Activated B cell treated with CpG ODN at 0.5 μM for 24 hours (primary cell): ENCODE data around the gene DNASE1L2. TPM values are rescaled to one million over a fixed set of nuclear protein-coding genes. Genes with fewer than 3 reads are reported as not detected.

ENCODE experiments used
- ATAC-seq: fragments of 200-7000 bp; cut with Tn5 transposase; one replicate; pipeline ENCODE4 v1.10.0; 2021; ENCODE audit warnings: low read depth, mild to moderate bottlenecking, moderate library complexity
- CTCF ChIA-PET: fragments of 350-600 bp; sonication (Branson Sonifier 250); formaldehyde crosslinking; loops from one replicate; lab custom pipeline; 2021; ENCODE audit warnings: antibody characterized with exemption; lab: Charles Lee
- POLR2A ChIA-PET: fragments of 350-600 bp; sonication (Branson Sonifier 250); formaldehyde crosslinking; loops from one replicate; lab custom pipeline; 2021; ENCODE audit warnings: antibody characterized with exemption; lab: Charles Lee
- DNase-seq: peaks from one replicate; pipeline ENCODE4 v3.0.0; 2022
- H3K27ac Mint-ChIP-seq: one replicate; pipeline ENCODE4 v1.8.0; 2020; ENCODE audit warnings: mixed read lengths
- H3K27me3 Mint-ChIP-seq: one replicate; pipeline ENCODE4 v1.8.0; 2021; ENCODE audit warnings: mixed read lengths
- H3K36me3 Mint-ChIP-seq: one replicate; pipeline ENCODE4 v1.8.0; 2021; ENCODE audit warnings: low read depth, mixed read lengths
- H3K4me1 Mint-ChIP-seq: one replicate; pipeline ENCODE4 v1.8.0; 2021; ENCODE audit warnings: mixed read lengths
- H3K4me3 Mint-ChIP-seq: one replicate; pipeline ENCODE4 v1.8.0; 2020; ENCODE audit warnings: mild to moderate bottlenecking, mixed read lengths
- H3K9me3 Mint-ChIP-seq: one replicate; pipeline ENCODE4 v1.8.0; 2020; ENCODE audit warnings: mixed read lengths
- CTCF ChIP-seq: fragments of 200-600 bp; IDR thresholded peaks from one replicate; pipeline ENCODE4 v1.8.0; 2022; ENCODE audit warnings: antibody characterized with exemption, mild to moderate bottlenecking
- intact Hi-C: fragments of 100-400 bp; cut with micrococcal nuclease; formaldehyde crosslinking; loops from one replicate; pipeline ENCODE4 v1.15.1; 2024
- total RNA-seq: library from RNA; stranded (reverse); gene quantifications from 2 replicates; pipeline ENCODE4 v1.2.3, GENCODE V29; 2022

Gene DNASE1L2
- total RNA-seq, 1 donor from 2014 or later: 1.3 TPM

GRCh38 chr16:2243781-2244180 is 7.5 kb downstream of the DNASE1L2 start:
- Mint-ChIP-seq H3K27ac (no peak overlapping the region), H3K36me3 (peaks cover 42% of the 10 kb centered on the region), H3K27me3 (no peaks in the 10 kb centered on the region), H3K4me3 (no peak overlapping the region), H3K9me3 (no peaks in the 10 kb centered on the region), H3K4me1 (no peaks in the 10 kb centered on the region)
- ATAC-seq (no peak), DNase-seq (no peak)
- ChIA-PET CTCF (no interaction called here), POLR2A (no interaction called here)
- intact Hi-C loops: no loop called here
- TF ChIP-seq CTCF: no peak

GRCh38 chr16:2244301-2244700 is 8.1 kb downstream of the DNASE1L2 start:
- no peak for DNase-seq
- H3K36me3 Mint-ChIP-seq: peaks cover 42% of the 10 kb centered on the region
- no peak overlapping the region for H3K4me3 Mint-ChIP-seq
- no peak for TF ChIP-seq CTCF
- intact Hi-C loops: no loop called here
- no peaks in the 10 kb centered on the region for H3K9me3 Mint-ChIP-seq
- CTCF ChIA-PET: no interaction called here
- H3K27me3 Mint-ChIP-seq: no peaks in the 10 kb centered on the region
- POLR2A ChIA-PET: no interaction called here
- no peaks in the 10 kb centered on the region for H3K4me1 Mint-ChIP-seq
- H3K27ac Mint-ChIP-seq: no peak overlapping the region
- ATAC-seq: no peak

- Mint-ChIP-seq H3K27ac (no peak overlapping the region), H3K4me1 (peaks cover 3% of the 10 kb centered on the region), H3K9me3 (no peaks in the 10 kb centered on the region), H3K27me3 (no peaks in the 10 kb centered on the region), H3K4me3 (no peak overlapping the region), H3K36me3 (peaks cover 36% of the 10 kb centered on the region)
- ChIA-PET CTCF (no interaction called here), POLR2A (no interaction called here)
- DNase-seq (no peak), ATAC-seq (no peak)
- intact Hi-C loops: no loop called here
- TF ChIP-seq CTCF: no peak
Observed at GRCh38 chr16:2244926-2245795, 8.9 kb downstream of the DNASE1L2 start.

GRCh38 chr16:2246301-2246885 is 10.1 kb downstream of the DNASE1L2 start:
- Mint-ChIP-seq H3K27ac (no peak overlapping the region), H3K9me3 (no peaks in the 10 kb centered on the region), H3K4me1 (peaks cover 10% of the 10 kb centered on the region), H3K36me3 (peaks cover 36% of the 10 kb centered on the region), H3K27me3 (no peaks in the 10 kb centered on the region), H3K4me3 (no peak overlapping the region)
- ChIA-PET CTCF (no interaction called here), POLR2A (interaction anchor here (1.4 kb wide), 1 partner anchor 91 kb away, joined by 4 read pairs; the partner anchor contains the start of gene TRAF7)
- DNase-seq (no peak), ATAC-seq (no peak)
- intact Hi-C loops: no loop called here
- no peak for TF ChIP-seq CTCF
